CD4-positive, alpha-beta T cell (primary cell): ENCODE measurements around the gene MTHFD2L. TPM values are rescaled to one million over a fixed set of nuclear protein-coding genes. Genes with fewer than 3 reads are reported as not detected.

Source experiments
- ATAC-seq: fragments of 200-7000 bp; cut with Tn5 transposase; one replicate; pipeline ENCODE4 v1.10.0; 2022; ENCODE audit warnings: mild to moderate bottlenecking; ENCODE audit not compliant: poor library complexity
- CTCF ChIA-PET: fragments of 350-600 bp; sonication (Branson Sonifier 250); formaldehyde crosslinking; loops from one replicate; lab custom pipeline; 2021; ENCODE audit warnings: antibody characterized with exemption, inconsistent platforms; lab: Charles Lee
- POLR2A ChIA-PET: fragments of 350-600 bp; sonication (Branson Sonifier 250); formaldehyde crosslinking; loops from one replicate; lab custom pipeline; 2021; ENCODE audit warnings: antibody characterized with exemption, inconsistent platforms; lab: Charles Lee
- DNase-seq, 14 experiments: peaks; one replicate each; pipeline ENCODE4 v3.0.0-alpha.2; 2013 to 2020; ENCODE audit warnings: mixed read lengths in 2 of 14
- H3K27ac ChIP-seq, 2 donors: one replicate each; pipeline versions ENCODE4 v1.5.1 to v1.7.0; 2013; ENCODE audit warnings: low read length in 2 of 2, low read depth in 1 of 2, mild to moderate bottlenecking in 1 of 2
- H3K27me3 ChIP-seq, 2 experiments: 1 replicate in 1 of 2; 2 replicates in 1 of 2; pipeline versions ENCODE4 v1.6.1 to v1.7.0; 2013; ENCODE audit warnings: low read length in 2 of 2, control low read depth in 1 of 2, mild to moderate bottlenecking in 1 of 2, moderate library complexity in 1 of 2; ENCODE audit not compliant: insufficient read depth in 2 of 2, control insufficient read depth in 1 of 2
- H3K36me3 ChIP-seq: one replicate; pipeline ENCODE4 v1.6.1; 2013; ENCODE audit warnings: low read length, control low read depth; ENCODE audit not compliant: insufficient read depth
- H3K4me1 ChIP-seq: one replicate; pipeline ENCODE4 v1.6.1; 2013; ENCODE audit warnings: low read length, control low read depth; ENCODE audit not compliant: insufficient read depth
- H3K4me3 ChIP-seq: one replicate; pipeline ENCODE4 v1.5.1; 2013; ENCODE audit warnings: mild to moderate bottlenecking, low read length, moderate library complexity
- H3K9me3 ChIP-seq, 2 experiments: 1 replicate in 1 of 2; 2 replicates in 1 of 2; pipeline versions ENCODE4 v1.6.1 to v1.7.0; 2013; ENCODE audit warnings: low read length in 2 of 2, mild to moderate bottlenecking in 2 of 2, control low read depth in 1 of 2, moderate library complexity in 1 of 2; ENCODE audit not compliant: control insufficient read depth in 1 of 2, insufficient read depth in 1 of 2
- H3K27ac Mint-ChIP-seq: one replicate; pipeline ENCODE4 v1.8.0; 2020; ENCODE audit warnings: mixed read lengths
- H3K27me3 Mint-ChIP-seq: one replicate; pipeline ENCODE4 v1.8.0; 2021; ENCODE audit warnings: mixed read lengths
- H3K36me3 Mint-ChIP-seq: one replicate; pipeline ENCODE4 v1.8.0; 2021; ENCODE audit warnings: low read depth, mixed read lengths
- H3K4me1 Mint-ChIP-seq: one replicate; pipeline ENCODE4 v1.8.0; 2021; ENCODE audit warnings: low read depth, mixed read lengths
- H3K4me3 Mint-ChIP-seq: one replicate; pipeline ENCODE4 v1.8.0; 2020; ENCODE audit warnings: mild to moderate bottlenecking, mixed read lengths
- H3K9me3 Mint-ChIP-seq: one replicate; pipeline ENCODE4 v1.8.0; 2020; ENCODE audit warnings: mixed read lengths
- CTCF ChIP-seq: fragments of 200-600 bp; IDR thresholded peaks from one replicate; pipeline ENCODE4 v1.8.0; 2022; ENCODE audit warnings: antibody characterized with exemption, mild to moderate bottlenecking
- intact Hi-C, 2 experiments: fragments of 100-400 bp; cut with DNase I in 1 of 2; cut with micrococcal nuclease in 1 of 2; formaldehyde crosslinking; loops; one replicate each; pipeline versions ENCODE4 v1.15.1 to v1.9.0; 2023 to 2025; cut with DNase I, micrococcal nuclease
- total RNA-seq, 174 experiments: library from RNA in 2 of 174; stranded (reverse) in 2 of 174; gene quantifications; one replicate each; pipeline ENCODE4 v1.2.3 and lab custom pipeline; 2021 to 2026

The MTHFD2L gene
- total RNA-seq, 2 experiments from 2014 or later: 13.7 to 14.4 TPM

DNA sequence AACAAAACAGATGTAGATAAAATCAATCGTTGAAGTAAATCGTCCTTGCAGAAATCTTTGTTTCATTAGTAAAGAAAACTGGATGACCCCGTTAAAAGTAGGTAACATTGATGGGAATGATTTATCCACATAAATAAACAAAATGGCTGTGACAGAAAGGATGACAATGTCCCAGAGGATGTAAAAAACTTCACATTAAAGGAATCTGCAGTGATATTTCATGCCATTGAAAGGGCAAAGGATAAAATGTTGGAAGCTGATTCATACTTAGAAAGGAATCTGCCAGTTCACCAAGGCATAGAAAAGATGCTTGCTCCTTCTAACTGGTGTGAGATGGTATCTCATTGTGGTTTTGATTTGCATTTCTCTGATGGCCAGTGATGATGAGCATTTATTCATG lies 126.1 kb downstream of the MTHFD2L start:
- H3K36me3 ChIP-seq: no peaks in the 10 kb centered on the region
- no peak overlapping the region for H3K4me3 ChIP-seq
- H3K4me1 ChIP-seq: no peaks in the 10 kb centered on the region
- H3K4me1 Mint-ChIP-seq: no peaks in the 10 kb centered on the region
- H3K27me3 ChIP-seq: no peaks in the 10 kb centered on the region
- no peak overlapping the region for H3K27ac ChIP-seq
- intact Hi-C loops: no loop called here
- no peaks in the 10 kb centered on the region for H3K9me3 ChIP-seq
- no peak for TF ChIP-seq CTCF
- peaks cover 10% of the 10 kb centered on the region for H3K36me3 Mint-ChIP-seq
- no peak overlapping the region for H3K27ac Mint-ChIP-seq
- ChIA-PET CTCF (no interaction called here), POLR2A (no interaction called here)
- H3K9me3 Mint-ChIP-seq: no peaks in the 10 kb centered on the region
- no peaks in the 10 kb centered on the region for H3K27me3 Mint-ChIP-seq
- H3K4me3 Mint-ChIP-seq: no peak overlapping the region
- ATAC-seq (no peak), DNase-seq (no peak)

DNA sequence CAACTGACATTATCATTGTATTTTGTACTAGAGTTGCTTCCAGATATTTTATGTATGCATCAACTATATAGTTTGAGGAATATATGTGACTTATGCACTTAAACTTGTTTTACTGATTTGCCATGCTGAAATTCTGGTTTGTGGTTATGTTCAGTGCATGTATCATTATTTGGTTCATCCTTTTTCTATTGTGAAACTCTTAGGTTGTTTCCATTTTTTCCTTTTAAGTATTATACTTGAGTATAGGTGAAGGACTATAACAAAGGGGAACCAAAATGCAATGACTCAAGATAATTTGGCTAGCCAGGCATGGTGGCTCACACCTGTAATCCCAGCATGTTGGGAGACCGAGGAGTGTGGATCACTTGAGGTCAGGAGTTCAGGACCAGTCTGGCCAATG lies 129.2 kb downstream of the MTHFD2L start:
- H3K4me3 Mint-ChIP-seq: no peak overlapping the region
- H3K9me3 Mint-ChIP-seq: no peaks in the 10 kb centered on the region
- TF ChIP-seq CTCF: no peak
- H3K36me3 ChIP-seq: no peaks in the 10 kb centered on the region
- H3K4me1 ChIP-seq: no peaks in the 10 kb centered on the region
- ChIA-PET POLR2A (no interaction called here), CTCF (no interaction called here)
- no peaks in the 10 kb centered on the region for H3K9me3 ChIP-seq
- no peak for DNase-seq
- peaks cover 10% of the 10 kb centered on the region for H3K36me3 Mint-ChIP-seq
- no peak for ATAC-seq
- H3K27me3 Mint-ChIP-seq: no peaks in the 10 kb centered on the region
- no peak overlapping the region for H3K27ac Mint-ChIP-seq
- intact Hi-C loops: no loop called here
- H3K27me3 ChIP-seq: no peaks in the 10 kb centered on the region
- H3K27ac ChIP-seq: no peak overlapping the region
- no peaks in the 10 kb centered on the region for H3K4me1 Mint-ChIP-seq
- H3K4me3 ChIP-seq: no peak overlapping the region

DNA sequence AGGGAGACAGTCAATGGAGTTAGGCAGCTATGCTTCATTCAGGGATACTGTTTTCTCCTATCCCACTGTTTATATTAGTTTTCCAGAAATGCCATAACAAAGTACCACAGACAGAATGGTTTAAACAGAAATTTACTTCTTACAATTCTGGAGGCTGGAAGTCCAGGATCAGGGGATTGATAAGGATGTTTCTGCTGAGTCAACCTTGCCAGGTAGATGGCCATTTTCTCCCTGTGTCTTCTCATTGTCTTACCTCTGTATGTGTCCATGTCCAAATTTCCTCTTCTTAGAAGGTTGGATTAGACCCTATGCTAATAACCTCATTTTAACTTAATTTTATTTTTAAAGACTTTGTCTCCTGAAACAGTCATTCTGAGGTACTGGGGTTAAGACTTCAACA lies 129.9 kb downstream of the MTHFD2L start:
- CTCF ChIA-PET: no interaction called here
- Mint-ChIP-seq H3K36me3 (peaks cover 10% of the 10 kb centered on the region), H3K27me3 (no peaks in the 10 kb centered on the region), H3K4me1 (no peaks in the 10 kb centered on the region), H3K4me3 (no peak overlapping the region), H3K9me3 (no peaks in the 10 kb centered on the region), H3K27ac (no peak overlapping the region)
- DNase-seq (no peak), ATAC-seq (no peak)
- Histone ChIP-seq H3K9me3 (no peaks in the 10 kb centered on the region), H3K36me3 (no peaks in the 10 kb centered on the region), H3K27ac (no peak overlapping the region), H3K27me3 (no peaks in the 10 kb centered on the region), H3K4me3 (no peak overlapping the region), H3K4me1 (no peaks in the 10 kb centered on the region)
- TF ChIP-seq CTCF: no peak
- intact Hi-C loops: no loop called here
- POLR2A ChIA-PET: no interaction called here
